Calu3 (cell line): ENCODE data around the gene MYNN. TPM values are rescaled to one million over a fixed set of nuclear protein-coding genes. Genes with fewer than 3 reads are reported as not detected.
A peak's percentile ranks its signal among the peaks of the same experiment; 100 is the strongest.

Experiments
- BruUV-seq: library from RNA; stranded (reverse); fragments of 400-500 nt; replicated peaks from 2 replicates; lab custom pipeline; 2021; lab: Mats Ljungman, UMichigan
- CTCF ChIA-PET: fragments of 300-600 bp; sonication (Branson Sonifier 250); formaldehyde crosslinking; loops from one replicate; lab custom pipeline; 2022; ENCODE audit warnings: antibody characterized with exemption; lab: Charles Lee
- DNase-seq: peaks from one replicate; pipeline ENCODE4 v3.0.0; 2022
- H3K27ac Mint-ChIP-seq: one replicate; pipeline ENCODE4 v1.8.0; 2022; ENCODE audit warnings: mixed read lengths; ENCODE audit not compliant: unreplicated experiment
- H3K27me3 Mint-ChIP-seq: one replicate; pipeline ENCODE4 v1.8.0; 2022; ENCODE audit warnings: mixed read lengths; ENCODE audit not compliant: unreplicated experiment
- H3K36me3 Mint-ChIP-seq: one replicate; pipeline ENCODE4 v1.8.0; 2022; ENCODE audit warnings: mild to moderate bottlenecking, moderate library complexity, mixed read lengths; ENCODE audit not compliant: insufficient read depth, unreplicated experiment
- H3K4me1 Mint-ChIP-seq: one replicate; pipeline ENCODE4 v1.8.0; 2022; ENCODE audit warnings: mild to moderate bottlenecking, low read depth, mixed read lengths; ENCODE audit not compliant: unreplicated experiment
- H3K4me3 Mint-ChIP-seq: one replicate; pipeline ENCODE4 v1.8.0; 2022; ENCODE audit warnings: mild to moderate bottlenecking, low read depth, moderate library complexity, mixed read lengths; ENCODE audit not compliant: unreplicated experiment
- H3K9me3 Mint-ChIP-seq: one replicate; pipeline ENCODE4 v1.8.0; 2022; ENCODE audit warnings: low read depth, mixed read lengths; ENCODE audit not compliant: unreplicated experiment
- CTCF ChIP-seq: fragments of 200-600 bp; IDR thresholded peaks from one replicate; pipeline ENCODE4 v1.8.0; 2022; ENCODE audit warnings: antibody characterized with exemption; ENCODE audit not compliant: unreplicated experiment
- intact Hi-C: fragments of 100-400 bp; cut with micrococcal nuclease; formaldehyde crosslinking; loops from one replicate; pipeline ENCODE4 v1.10.0; 2022; ENCODE audit not compliant: unreplicated experiment
- total RNA-seq: library from RNA; stranded (reverse); gene quantifications from 2 replicates; pipeline ENCODE4 v1.2.3, GENCODE V29; 2022

The MYNN gene
- total RNA-seq, 1 experiment from 2014 or later: 19.9 TPM

GRCh38 chr3:169822540-169822939 lies 49.3 kb downstream of the MYNN start:
- H3K4me1 Mint-ChIP-seq: no peaks in the 10 kb centered on the region
- H3K36me3 Mint-ChIP-seq: peaks cover 8% of the 10 kb centered on the region
- intact Hi-C loops: no loop called here
- no peaks in the 10 kb centered on the region for H3K9me3 Mint-ChIP-seq
- peak overlapping the region; percentile 37 for H3K27ac Mint-ChIP-seq
- CTCF ChIA-PET: interaction anchor here (0.8 to 1.5 kb wide), 3 partner anchors 9 to 240 kb away, joined by 3 to 5 read pairs (median 4); no protein-coding TSS in a partner anchor
- DNase-seq: peak; percentile 48
- TSS peak; percentile 55 for BruUV-seq
- H3K27me3 Mint-ChIP-seq: peaks cover 12% of the 10 kb centered on the region
- TF ChIP-seq CTCF: no peak
- peak overlapping the region; percentile 65 for H3K4me3 Mint-ChIP-seq

DNA sequence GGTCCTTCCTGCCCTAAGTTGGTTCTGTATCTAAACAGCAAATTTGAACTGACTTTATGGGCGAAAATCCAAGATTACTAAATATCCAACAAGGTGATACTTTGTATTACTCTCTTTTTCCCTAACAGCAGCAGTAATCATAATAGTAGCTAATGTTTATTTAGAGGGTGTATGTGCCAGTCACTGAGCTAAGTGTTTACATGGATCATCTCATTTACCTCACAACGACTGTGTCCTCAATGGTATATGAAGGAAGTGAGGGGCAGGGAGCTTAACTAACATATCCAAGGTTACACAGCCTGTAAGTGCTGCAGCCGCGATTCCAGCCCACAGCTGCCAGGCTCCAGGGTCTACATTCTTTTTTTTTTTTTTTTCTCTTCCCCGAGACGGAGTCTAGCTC lies 49.8 kb downstream of the MYNN start:
- H3K4me3 Mint-ChIP-seq: peak overlapping the region; percentile 65
- no peak overlapping the region for H3K27ac Mint-ChIP-seq
- CTCF ChIA-PET: interaction anchor here (0.8 to 1.5 kb wide), 3 partner anchors 8 to 240 kb away, joined by 3 to 5 read pairs (median 4); no protein-coding TSS in a partner anchor
- intact Hi-C loops: no loop called here
- peaks cover 8% of the 10 kb centered on the region for H3K27me3 Mint-ChIP-seq
- no peak for TF ChIP-seq CTCF
- peaks cover 8% of the 10 kb centered on the region for H3K36me3 Mint-ChIP-seq
- no TSS peak for BruUV-seq
- no peaks in the 10 kb centered on the region for H3K4me1 Mint-ChIP-seq
- DNase-seq: no peak
- H3K9me3 Mint-ChIP-seq: no peaks in the 10 kb centered on the region

- no TSS peak for BruUV-seq
- Mint-ChIP-seq H3K36me3 (peaks cover 8% of the 10 kb centered on the region), H3K4me3 (no peak overlapping the region), H3K4me1 (no peaks in the 10 kb centered on the region), H3K27me3 (no peaks in the 10 kb centered on the region), H3K9me3 (no peaks in the 10 kb centered on the region), H3K27ac (no peak overlapping the region)
- TF ChIP-seq CTCF: no peak
- CTCF ChIA-PET: interaction anchor here (0.6 kb wide), 3 partner anchors 10 to 193 kb away, joined by 3 to 6 read pairs (median 6); no protein-coding TSS in a partner anchor
- no peak for DNase-seq
- intact Hi-C loops: no loop called here
Observed at GRCh38 chr3:169825316-169825715, 52.1 kb downstream of the MYNN start.

GRCh38 chr3:169827712-169828111 lies 54.5 kb downstream of the MYNN start:
- Mint-ChIP-seq H3K4me3 (no peak overlapping the region), H3K27ac (no peak overlapping the region), H3K36me3 (peaks cover under 1% of the 10 kb centered on the region), H3K9me3 (no peaks in the 10 kb centered on the region), H3K4me1 (no peaks in the 10 kb centered on the region), H3K27me3 (no peaks in the 10 kb centered on the region)
- CTCF ChIA-PET: interaction anchor here (0.6 to 0.7 kb wide), 2 partner anchors 211 to 1257 kb away, joined by 3 to 5 read pairs; no protein-coding TSS in a partner anchor
- no TSS peak for BruUV-seq
- intact Hi-C loops: no loop called here
- no peak for DNase-seq
- TF ChIP-seq CTCF: no peak
